Measurements from ENCODE around the gene DMC1. TPM values are rescaled to one million over a fixed set of nuclear protein-coding genes. Genes with fewer than 3 reads are reported as not detected.

DMC1 gene
- total and polyA plus RNA-seq, 7 donors = 0.09 to 0.91 (median 0.34) TPM

DNA sequence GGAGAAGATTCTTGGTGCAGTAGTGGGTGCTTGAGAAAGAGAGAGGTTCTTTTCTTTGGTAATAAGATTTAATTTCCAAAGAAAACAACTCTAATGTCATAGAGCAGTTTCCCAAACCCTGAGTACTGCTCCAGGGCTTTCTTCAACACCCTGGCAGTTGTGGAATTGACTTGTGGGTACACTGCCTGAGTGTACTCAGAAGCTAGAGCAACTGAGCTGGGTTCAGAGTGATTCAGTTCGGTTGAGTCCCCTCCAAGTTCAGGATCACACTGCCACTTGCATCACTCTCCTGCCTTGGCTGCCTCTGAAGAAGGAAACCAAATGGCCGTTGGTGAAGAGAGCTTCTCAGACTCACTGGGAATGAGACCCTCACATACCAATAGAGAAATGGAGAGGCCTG lies 5.3 kb downstream of the DMC1 start:
- Histone ChIP-seq H3K27me3 (ENCODE audit: insufficient read depth in 3 of 3, low read length in 2 of 3) (no peaks in the 10 kb centered on the region), H3K9me3 (no peaks in the 10 kb centered on the region), H3K4me3 (no peak overlapping the region), H3K27ac (no peak overlapping the region), H3K4me1 (no peaks in the 10 kb centered on the region), H3K36me3 (ENCODE audit: insufficient read depth in 1 of 2, low read depth in 1 of 2) (no peaks in the 10 kb centered on the region)
- 73 to 82% (median 79%) methylated on average over 2 of the region's 2 CpGs for WGBS, 3 donors
- intact Hi-C loops (cut with DNase I) = loop anchor here in 1 of 2 donors (5.0 kb wide), 1 partner anchor 57 kb away; the partner anchor contains the start of gene DDX17
- ATAC-seq (no peak), DNase-seq (no peak)
- TF ChIP-seq, protein P1, sequence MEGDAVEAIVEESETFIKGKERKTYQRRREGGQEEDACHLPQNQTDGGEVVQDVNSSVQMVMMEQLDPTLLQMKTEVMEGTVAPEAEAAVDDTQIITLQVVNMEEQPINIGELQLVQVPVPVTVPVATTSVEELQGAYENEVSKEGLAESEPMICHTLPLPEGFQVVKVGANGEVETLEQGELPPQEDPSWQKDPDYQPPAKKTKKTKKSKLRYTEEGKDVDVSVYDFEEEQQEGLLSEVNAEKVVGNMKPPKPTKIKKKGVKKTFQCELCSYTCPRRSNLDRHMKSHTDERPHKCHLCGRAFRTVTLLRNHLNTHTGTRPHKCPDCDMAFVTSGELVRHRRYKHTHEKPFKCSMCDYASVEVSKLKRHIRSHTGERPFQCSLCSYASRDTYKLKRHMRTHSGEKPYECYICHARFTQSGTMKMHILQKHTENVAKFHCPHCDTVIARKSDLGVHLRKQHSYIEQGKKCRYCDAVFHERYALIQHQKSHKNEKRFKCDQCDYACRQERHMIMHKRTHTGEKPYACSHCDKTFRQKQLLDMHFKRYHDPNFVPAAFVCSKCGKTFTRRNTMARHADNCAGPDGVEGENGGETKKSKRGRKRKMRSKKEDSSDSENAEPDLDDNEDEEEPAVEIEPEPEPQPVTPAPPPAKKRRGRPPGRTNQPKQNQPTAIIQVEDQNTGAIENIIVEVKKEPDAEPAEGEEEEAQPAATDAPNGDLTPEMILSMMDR (IDR thresholded peaks at IDR 0.05) = no peak

DNA sequence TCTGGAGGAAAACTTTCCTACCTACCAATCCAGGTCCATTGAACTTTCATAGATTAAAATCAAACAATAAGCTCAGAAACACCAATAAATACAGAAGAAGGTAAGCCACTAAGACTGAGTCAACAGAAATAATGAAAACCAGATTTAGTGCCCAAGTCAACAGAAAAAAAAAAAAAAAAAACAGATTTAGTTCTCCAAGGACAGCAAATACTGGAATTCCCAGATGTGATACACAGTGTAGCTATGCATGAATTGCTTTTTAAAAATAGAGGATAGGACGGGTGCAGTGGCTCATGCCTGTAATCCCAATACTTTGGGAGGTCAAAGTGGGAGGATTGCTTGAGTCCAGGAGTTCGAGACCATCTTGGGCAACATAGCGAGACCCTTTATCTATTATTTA lies 15.7 kb downstream of the DMC1 start:
- TF ChIP-seq, protein P1 (IDR thresholded peaks at IDR 0.05) = no peak
- WGBS, 3 donors = 82 to 88% (median 86%) methylated on average over 3 of the region's 3 CpGs
- DNase-seq (no peak), ATAC-seq (no peak)
- no peak overlapping the region for H3K4me3 ChIP-seq
- H3K4me1 ChIP-seq = no peaks in the 10 kb centered on the region
- intact Hi-C loops (cut with DNase I) = no loop called here
- H3K9me3 ChIP-seq = no peaks in the 10 kb centered on the region
- H3K27ac ChIP-seq = no peak overlapping the region
- H3K27me3 ChIP-seq (ENCODE audit: insufficient read depth in 3 of 3, low read length in 2 of 3) = no peaks in the 10 kb centered on the region
- no peaks in the 10 kb centered on the region for H3K36me3 ChIP-seq (ENCODE audit: insufficient read depth in 1 of 2, low read depth in 1 of 2)

- intact Hi-C loops (cut with DNase I) = no loop called here
- H3K27me3 ChIP-seq (ENCODE audit: insufficient read depth in 3 of 3, low read length in 2 of 3) = no peaks in the 10 kb centered on the region
- no peak for DNase-seq
- no peak overlapping the region for H3K4me3 ChIP-seq
- TF ChIP-seq, protein P1 (IDR thresholded peaks at IDR 0.05) = no peak
- ATAC-seq = no peak
- WGBS, 3 donors = 83 to 88% (median 86%) methylated on average over 7 of the region's 7 CpGs
- H3K4me1 ChIP-seq = no peaks in the 10 kb centered on the region
- H3K9me3 ChIP-seq = no peaks in the 10 kb centered on the region
- H3K27ac ChIP-seq = no peak overlapping the region
- H3K36me3 ChIP-seq (ENCODE audit: insufficient read depth in 1 of 2, low read depth in 1 of 2) = no peaks in the 10 kb centered on the region
Measured at GRCh38 chr22:38549101-38549894, 20.7 kb downstream of the DMC1 start.

- 87 to 94% (median 90%) methylated on average over 2 of the region's 2 CpGs for WGBS, 3 donors
- no peaks in the 10 kb centered on the region for H3K9me3 ChIP-seq
- no peak overlapping the region for H3K4me3 ChIP-seq
- TF ChIP-seq, protein P1 (IDR thresholded peaks at IDR 0.05) = no peak
- H3K4me1 ChIP-seq = no peaks in the 10 kb centered on the region
- no peaks in the 10 kb centered on the region for H3K36me3 ChIP-seq (ENCODE audit: insufficient read depth in 1 of 2, low read depth in 1 of 2)
- ATAC-seq (no peak), DNase-seq (no peak)
- no peak overlapping the region for H3K27ac ChIP-seq
- no peaks in the 10 kb centered on the region for H3K27me3 ChIP-seq (ENCODE audit: insufficient read depth in 3 of 3, low read length in 2 of 3)
- intact Hi-C loops (cut with DNase I) = no loop called here
Measured at GRCh38 chr22:38540701-38541100, 29.3 kb downstream of the DMC1 start.
